H1 (cell line): ENCODE results near the gene KCNK13. TPM values are rescaled to one million over a fixed set of nuclear protein-coding genes. Genes with fewer than 3 reads are reported as not detected.

Experiments used
- CHD7 ChIP-seq: fragments of 300-600 bp; sonication (generic); IDR thresholded peaks from 2 replicates; pipeline ENCODE4 v1.7.1; 2012; ENCODE audit warnings: low read length, moderate library complexity, mild to moderate bottlenecking, inconsistent platforms; ENCODE audit not compliant: insufficient replicate concordance
- RAD21 ChIP-seq, 2 experiments: IDR thresholded peaks in 1 of 2; conservative IDR thresholded peaks in 1 of 2; 2 replicates each; pipeline ENCODE4 v1.6.1; 2011; ENCODE audit warnings: low read depth in 2 of 2, low read length in 2 of 2, improper control_type of control experiment in 1 of 2, inconsistent platforms in 1 of 2, mild to moderate bottlenecking in 1 of 2, moderate library complexity in 1 of 2
- TAF7 ChIP-seq: optimal IDR thresholded peaks from 2 replicates; pipeline ENCODE3; 2011; ENCODE audit warnings: low read depth, mild to moderate bottlenecking, inconsistent platforms, low read length, moderate library complexity, borderline replicate concordance
- polyA plus RNA-seq, 7 experiments: library from polyadenylated mRNA; depleted of rRNA in 3 of 7; stranded (reverse) in 5 of 7; unstranded in 2 of 7; fragments of >200 nt in 5 of 7; fragments of 200-250 nt in 2 of 7; gene quantifications; 1 replicate in 5 of 7; 2 replicates in 1 of 7; 4 replicates in 1 of 7; pipeline versions ENCODE4 v1.2.1 to v1.2.3, GENCODE V29; 2011 to 2013; ENCODE audit warnings: missing spikeins in 2 of 7, mixed read lengths in 2 of 7
- total RNA-seq: library from RNA; stranded (reverse); fragmentation: NEBNext Ultra II Directional; extraction: Animal tissue kit (Norgen Biotek cat#: 25700); gene quantifications from 2 replicates; pipeline ENCODE4 v1.2.1, GENCODE V29; 2021

KCNK13 gene
- total and polyA plus RNA-seq, 2 of the 8 experiments (the other 6 are each of a cell fraction or from before 2014, with no cell fraction given) = 0.39 to 0.48 TPM

GRCh38 chr14:90154110-90154509 is 92.3 kb downstream of the KCNK13 start (continued):
- no peak for TF ChIP-seq CHD7
- no peak for TF ChIP-seq RAD21 (IDR thresholded peaks at IDR 0.05 in 1 of 2, conservative IDR thresholded peaks at IDR 0.05 in 1 of 2; ENCODE audit: low read depth in 2 of 2, low read length in 2 of 2)
- TF ChIP-seq TAF7 = no peak
